ENCODE measurements around the gene HYAL1.
"Not testable (repeated sequence)": the region's sequence is repeated elsewhere in the genome, so short reads cannot be mapped to it uniquely, and the experiment has no call there.

The HYAL1 gene

GRCh38 chr3:50270422-50271224 lies 32.8 kb downstream of the HYAL1 start:
- no peak for DNase-seq

- DNase-seq = no peak
Measured at GRCh38 chr3:50269977-50270413, 33.4 kb downstream of the HYAL1 start.

GRCh38 chr3:50269460-50269859 lies 33.9 kb downstream of the HYAL1 start:
- no peak for DNase-seq

GRCh38 chr3:50268703-50269451 lies 34.5 kb downstream of the HYAL1 start, which contains the start of gene SEMA3B:
Gene SEMA3B (plus strand): TSS chr3:50269147. CDS start chr3:50269241, 94 bp downstream.
- no peak for DNase-seq

- DNase-seq = no peak
Measured at GRCh38 chr3:50268276-50268675, 35.1 kb downstream of the HYAL1 start.

- DNase-seq = no peak
Measured at GRCh38 chr3:50267280-50267913, 36.0 kb downstream of the HYAL1 start.

- DNase-seq = no peak
Measured at GRCh38 chr3:50266836-50267235, 36.5 kb downstream of the HYAL1 start.

- DNase-seq = no peak
Measured at GRCh38 chr3:50266017-50266416, 37.4 kb downstream of the HYAL1 start.

- DNase-seq = no peak
Measured at GRCh38 chr3:50265571-50265970, 37.8 kb downstream of the HYAL1 start.

- no peak for DNase-seq
Measured at GRCh38 chr3:50264964-50265485, 38.3 kb downstream of the HYAL1 start.

GRCh38 chr3:50264383-50264963 lies 38.9 kb downstream of the HYAL1 start:
- no peak for DNase-seq

GRCh38 chr3:50263478-50264382 lies 39.6 kb downstream of the HYAL1 start:
- no peak for DNase-seq

GRCh38 chr3:50262778-50263177 lies 40.6 kb downstream of the HYAL1 start:
- no peak for DNase-seq

GRCh38 chr3:50262200-50262599 lies 41.2 kb downstream of the HYAL1 start:
- DNase-seq = not testable (repeated sequence)

GRCh38 chr3:50261505-50261904 lies 41.9 kb downstream of the HYAL1 start:
- no peak for DNase-seq

- no peak for DNase-seq
Measured at GRCh38 chr3:50260942-50261441, 42.4 kb downstream of the HYAL1 start.

GRCh38 chr3:50260027-50260941 lies 43.1 kb downstream of the HYAL1 start:
- peak; percentile 82 to 94 for DNase-seq

GRCh38 chr3:50259432-50260026 lies 43.8 kb downstream of the HYAL1 start:
- no peak for DNase-seq

- no peak for DNase-seq
Measured at GRCh38 chr3:50258979-50259378, 44.4 kb downstream of the HYAL1 start.

All from inflammatory macrophage treated with lipopolysaccharide for 1 hour (primary cell).